ENCODE data around the gene CDH4.

DNA sequence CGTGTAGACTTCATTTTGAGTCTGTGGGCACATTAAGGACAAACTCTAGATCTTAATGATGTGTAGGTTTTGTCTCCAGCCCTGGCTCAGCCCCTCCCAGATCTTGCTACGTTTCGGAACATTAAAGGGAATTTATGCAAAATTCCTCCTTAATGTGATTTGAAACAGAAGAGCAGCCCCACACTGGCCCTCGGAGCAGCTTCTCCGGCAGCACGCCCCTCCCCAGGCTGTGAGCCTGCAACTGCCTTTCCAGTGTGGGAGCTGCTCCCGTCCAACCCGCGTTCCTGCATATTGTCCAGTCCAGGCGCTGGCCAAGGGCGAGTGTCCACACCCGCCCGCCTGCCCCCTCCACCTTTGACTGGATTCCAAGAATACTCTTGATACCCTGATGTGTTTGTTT lies 556.4 kb downstream of the CDH4 start:
- TF ChIP-seq CTCF (IDR thresholded peaks at IDR 0.05; ENCODE audit: insufficient read depth, low read length) (no peak), REST (IDR thresholded peaks at IDR 0.05; ENCODE audit: insufficient replicate concordance, low read depth) (no peak)
